ENCODE results near the gene MYDGF. TPM values are rescaled to one million over a fixed set of nuclear protein-coding genes. Genes with fewer than 3 reads are reported as not detected.

The MYDGF gene
- total and polyA plus RNA-seq, 8 donors: 70.0 to 156 (median 82.7) TPM

DNA sequence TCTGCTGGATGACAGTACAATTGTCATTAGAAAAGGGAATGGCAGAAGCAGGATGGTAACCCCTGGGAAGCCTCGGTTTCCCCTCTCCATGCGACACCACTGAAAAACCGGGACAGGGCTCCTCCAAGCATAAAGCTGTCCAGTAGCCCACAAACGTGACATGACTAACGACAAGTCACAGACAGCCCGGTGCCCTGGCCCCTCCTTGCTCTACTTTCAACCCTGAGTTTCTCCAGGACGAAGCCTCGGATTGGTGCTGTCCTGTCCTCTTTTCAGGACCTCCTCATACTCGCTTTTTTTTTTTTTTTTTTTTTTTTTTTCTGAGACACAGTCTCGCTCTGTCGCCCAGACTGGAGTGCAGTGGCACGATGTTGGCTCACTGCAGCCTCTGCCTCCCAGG, 37.2 kb upstream of the MYDGF start:
- Histone ChIP-seq H3K27me3 (no peaks in the 10 kb centered on the region), H3K9me3 (no peaks in the 10 kb centered on the region), H3K4me3 (no peak overlapping the region), H3K27ac (no peak overlapping the region), H3K36me3 (peaks cover 0 to 85% of the 10 kb centered on the region in 2 donors), H3K4me1 (peaks cover 4 to 25% of the 10 kb centered on the region in 2 donors)
- DNase-seq (peak in 1 of 4 donors; percentile 25), ATAC-seq (no peak)
- no peak for TF ChIP-seq CTCF (IDR thresholded peaks at IDR 0.05)
- intact Hi-C loops (cut with DNase I): no loop called here

GRCh38 chr19:4705413-4706131, 35.4 kb upstream of the MYDGF start:
- ATAC-seq: peak; percentile 6
- Histone ChIP-seq H3K9me3 (no peaks in the 10 kb centered on the region), H3K4me3 (no peak overlapping the region), H3K4me1 (peaks cover 4 to 25% of the 10 kb centered on the region in 2 donors), H3K27ac (peak overlapping the region in 1 of 2 donors; percentile 36), H3K36me3 (peaks cover 0 to 85% of the 10 kb centered on the region in 2 donors), H3K27me3 (no peaks in the 10 kb centered on the region)
- no peak for TF ChIP-seq CTCF (IDR thresholded peaks at IDR 0.05)
- peak in 1 of 4 donors; percentile 63 for DNase-seq
- intact Hi-C loops (cut with DNase I): no loop called here

DNA sequence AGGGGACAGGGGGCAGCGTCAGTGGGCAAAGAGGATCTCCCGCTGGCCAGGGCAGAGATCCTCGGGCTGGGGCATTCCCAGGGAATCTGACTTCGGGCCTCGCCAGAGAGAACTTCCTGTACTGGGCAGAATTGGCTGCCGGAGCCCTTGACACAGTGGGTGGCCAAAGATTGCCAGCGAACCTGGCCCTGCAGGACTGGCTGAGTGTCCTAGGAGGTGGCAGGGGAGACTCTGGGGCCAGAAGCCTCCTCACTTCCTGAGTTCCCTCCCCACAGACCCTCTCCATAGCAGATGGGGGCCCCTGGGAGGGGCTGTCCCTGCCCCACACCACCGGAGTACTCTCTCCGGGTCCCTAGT, 34.2 kb upstream of the MYDGF start:
- Histone ChIP-seq H3K9me3 (no peaks in the 10 kb centered on the region), H3K36me3 (peaks cover 0 to 85% of the 10 kb centered on the region in 2 donors), H3K27me3 (no peaks in the 10 kb centered on the region), H3K4me3 (no peak overlapping the region), H3K27ac (peak overlapping the region in 1 of 2 donors; percentile 43), H3K4me1 (peaks cover 0 to 18% of the 10 kb centered on the region in 2 donors)
- DNase-seq (peak in 1 of 4 donors; percentile 46), ATAC-seq (peak; percentile 65)
- intact Hi-C loops (cut with DNase I): no loop called here
- no peak for TF ChIP-seq CTCF (IDR thresholded peaks at IDR 0.05)

- Histone ChIP-seq H3K36me3 (peaks cover 0 to 85% of the 10 kb centered on the region in 2 donors), H3K4me1 (peaks cover 0 to 18% of the 10 kb centered on the region in 2 donors), H3K9me3 (no peaks in the 10 kb centered on the region), H3K4me3 (no peak overlapping the region), H3K27me3 (no peaks in the 10 kb centered on the region), H3K27ac (peak overlapping the region in 1 of 2 donors; percentile 43)
- intact Hi-C loops (cut with DNase I): no loop called here
- DNase-seq (no peak), ATAC-seq (no peak)
- no peak for TF ChIP-seq CTCF (IDR thresholded peaks at IDR 0.05)
Measured at GRCh38 chr19:4703671-4704316, 33.7 kb upstream of the MYDGF start.

DNA sequence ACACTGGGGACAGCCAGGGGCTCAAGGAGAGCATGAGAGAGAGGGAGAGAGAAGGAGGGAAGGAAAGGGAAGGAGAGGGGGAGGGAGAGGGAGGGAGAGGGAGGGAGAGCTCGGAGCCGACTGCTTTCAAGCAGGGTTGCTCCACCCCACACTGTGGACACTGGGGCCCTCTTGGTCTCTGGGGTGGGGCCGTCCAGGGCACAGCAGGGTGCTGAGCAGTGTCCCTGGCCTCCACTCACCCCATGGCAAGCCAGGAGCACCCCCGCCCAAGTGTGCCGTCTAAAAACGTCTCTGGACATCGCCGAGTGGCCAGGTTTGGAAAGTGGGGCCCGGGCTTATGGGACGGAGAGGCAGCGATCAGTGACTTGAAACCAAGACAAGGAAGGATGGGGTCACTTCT, 32.6 kb upstream of the MYDGF start:
- no peak for DNase-seq
- no peak for TF ChIP-seq CTCF (IDR thresholded peaks at IDR 0.05)
- Histone ChIP-seq H3K27ac (no peak overlapping the region), H3K9me3 (no peaks in the 10 kb centered on the region), H3K4me1 (peaks cover 0 to 18% of the 10 kb centered on the region in 2 donors), H3K36me3 (peaks cover 0 to 92% of the 10 kb centered on the region in 2 donors), H3K4me3 (no peak overlapping the region), H3K27me3 (no peaks in the 10 kb centered on the region)
- no peak for ATAC-seq
- intact Hi-C loops (cut with DNase I): no loop called here

Measured in left lung (tissue), 10 donors.